Adipose tissue (tissue), 3 donors: ENCODE results near the gene PSEN1. TPM values are rescaled to one million over a fixed set of nuclear protein-coding genes. Genes with fewer than 3 reads are reported as not detected.

Experiments used
- H3K27ac ChIP-seq: one replicate; pipeline ENCODE4 v1.5.1; 2013; ENCODE audit warnings: low read depth, low read length
- WGBS, 3 donors: extraction: QIAGEN DNeasy Blood & Tissue Kit; methylation state at CpG; one replicate each; pipeline ENCODE4 v1.1.7; 2013; 5-methylcytosine and 5-hydroxymethylcytosine counted together
- polyA plus RNA-seq, 3 donors: library from polyadenylated mRNA; stranded (reverse); fragments of 200-250 nt; gene quantifications; one replicate each; pipeline ENCODE4 v1.2.3, GENCODE V29; 2013
- donor health status: healthy with polysubstance abuse.
- donor health status: Bipolar disorder and iron deficiency.
- donor health status: healthy.

PSEN1 gene
- polyA plus RNA-seq, 3 donors = 10.2 to 21.1 (median 14.2) TPM

DNA sequence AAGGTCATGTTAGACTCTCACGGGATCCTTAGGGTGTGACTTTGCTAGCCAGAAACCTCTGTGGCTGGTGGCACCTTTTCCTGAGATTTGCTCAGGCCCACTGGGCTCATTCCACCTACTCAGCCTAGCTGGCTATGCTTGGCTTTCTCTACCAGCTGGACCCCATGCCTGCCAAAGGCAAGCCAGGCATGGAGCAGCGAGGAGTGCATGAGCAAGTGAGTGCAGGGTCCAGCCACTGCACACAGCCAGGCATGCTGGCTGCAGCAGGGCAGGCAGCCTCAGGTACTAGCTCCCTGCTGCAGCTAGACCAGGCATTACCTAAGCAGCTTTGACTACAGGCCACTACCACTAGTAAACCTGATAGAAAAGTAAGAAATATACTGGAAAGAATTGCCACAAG is 71.3 kb downstream of the PSEN1 start:
- 91 to 100% (median 96%) methylated on average over 2 of the region's 2 CpGs for WGBS, 3 donors
- no peak overlapping the region for H3K27ac ChIP-seq

DNA sequence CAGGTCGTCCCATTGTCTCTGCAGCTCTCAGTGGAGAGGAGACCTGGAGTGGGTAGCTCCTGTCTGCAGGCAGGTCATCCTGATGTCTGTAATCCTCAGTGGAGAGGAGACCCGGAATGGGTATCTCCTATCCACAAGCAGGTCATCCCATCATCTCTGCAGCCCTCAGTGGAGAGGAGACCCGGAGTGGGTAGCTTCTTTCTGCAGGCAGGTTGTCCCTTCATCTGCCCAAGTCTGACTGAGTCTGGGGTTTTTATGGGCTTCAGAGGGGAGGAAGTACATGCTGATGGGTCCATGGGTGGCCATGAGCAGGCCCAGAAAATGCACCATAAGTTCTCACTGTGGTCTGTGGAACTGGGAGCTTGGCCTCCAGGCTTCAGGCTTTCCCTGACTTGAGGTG is 72.1 kb downstream of the PSEN1 start:
- 97 to 100% (median 100%) methylated on average over 3 of the region's 3 CpGs for WGBS, 3 donors
- H3K27ac ChIP-seq = no peak overlapping the region

DNA sequence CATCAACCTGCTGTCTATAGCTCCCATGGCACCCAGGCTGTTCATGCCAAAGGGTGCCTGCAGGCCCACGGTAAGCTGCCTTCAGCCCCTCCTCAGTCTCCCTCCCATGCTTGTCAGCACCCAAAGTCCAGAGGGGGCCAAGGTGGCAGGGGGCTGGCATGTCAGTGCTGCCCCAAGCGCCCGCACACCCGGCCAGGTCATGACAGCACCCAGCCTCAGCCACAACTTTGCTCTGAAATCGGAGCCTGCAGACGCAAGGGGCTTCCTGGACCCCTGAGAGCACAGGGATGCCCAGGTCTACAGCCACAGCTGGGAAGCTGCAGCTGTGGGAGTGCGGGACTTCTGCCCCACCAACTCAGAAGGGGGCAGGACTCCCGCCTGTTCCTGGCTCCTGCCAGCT is 72.5 kb downstream of the PSEN1 start:
- WGBS, 3 donors = 98 to 100% (median 99%) methylated on average over 8 of the region's 8 CpGs
- H3K27ac ChIP-seq = no peak overlapping the region

DNA sequence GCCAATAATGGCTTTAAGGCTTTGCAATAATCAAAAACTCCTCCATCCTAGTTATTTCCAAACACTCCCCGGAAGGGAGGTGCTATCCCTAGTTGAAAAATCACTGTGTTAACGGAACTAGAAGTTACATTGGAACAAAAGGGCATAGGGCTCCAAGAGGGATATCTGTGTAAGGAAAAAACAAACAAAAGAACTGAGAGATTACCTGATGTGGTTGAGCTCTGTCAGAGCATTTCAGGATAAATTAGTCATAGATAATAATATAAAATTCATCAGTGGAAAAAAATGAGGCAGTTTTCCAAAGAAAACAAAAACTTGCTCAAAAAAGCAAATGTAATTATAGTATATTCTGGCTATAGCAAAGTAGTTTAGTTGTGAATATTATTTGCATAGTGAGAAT is 73.6 kb downstream of the PSEN1 start:
- 44 to 81% (median 75%) methylated on average over 2 of the region's 2 CpGs for WGBS, 3 donors

DNA sequence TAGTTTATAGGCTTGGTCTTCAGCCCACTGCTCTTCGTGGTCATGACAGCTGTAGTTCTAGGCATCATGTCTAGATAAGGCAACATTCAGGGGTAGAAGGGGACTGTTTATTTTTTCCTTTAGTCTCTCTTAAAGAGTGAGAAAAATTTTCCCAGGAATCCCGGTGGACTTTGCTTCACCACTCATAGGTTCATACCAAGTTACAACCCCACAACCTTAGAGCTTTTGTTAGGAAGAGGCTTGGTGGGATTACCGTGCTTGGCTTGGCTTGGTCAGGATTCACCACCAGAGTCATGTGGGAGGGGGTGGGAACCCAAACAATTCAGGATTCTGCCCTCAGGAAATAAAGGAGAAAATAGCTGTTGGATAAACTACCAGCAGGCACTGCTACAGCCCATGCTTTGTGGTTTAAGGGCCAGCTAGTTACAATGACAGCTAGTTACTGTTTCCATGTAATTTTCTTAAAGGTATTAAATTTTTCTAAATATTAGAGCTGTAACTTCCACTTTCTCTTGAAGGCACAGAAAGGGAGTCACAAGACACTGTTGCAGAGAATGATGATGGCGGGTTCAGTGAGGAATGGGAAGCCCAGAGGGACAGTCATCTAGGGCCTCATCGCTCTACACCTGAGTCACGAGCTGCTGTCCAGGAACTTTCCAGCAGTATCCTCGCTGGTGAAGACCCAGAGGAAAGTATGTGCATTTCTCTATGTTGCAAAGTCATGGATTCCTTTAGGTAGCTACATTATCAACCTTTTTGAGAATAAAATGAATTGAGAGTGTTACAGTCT is 75.1 kb downstream of the PSEN1 start:
- no peak overlapping the region for H3K27ac ChIP-seq
- 92 to 95% (median 94%) methylated on average over 7 of the region's 7 CpGs for WGBS, 3 donors

More for the DNA sequence above, 73.6 kb downstream of the PSEN1 start:
- no peak overlapping the region for H3K27ac ChIP-seq

DNA sequence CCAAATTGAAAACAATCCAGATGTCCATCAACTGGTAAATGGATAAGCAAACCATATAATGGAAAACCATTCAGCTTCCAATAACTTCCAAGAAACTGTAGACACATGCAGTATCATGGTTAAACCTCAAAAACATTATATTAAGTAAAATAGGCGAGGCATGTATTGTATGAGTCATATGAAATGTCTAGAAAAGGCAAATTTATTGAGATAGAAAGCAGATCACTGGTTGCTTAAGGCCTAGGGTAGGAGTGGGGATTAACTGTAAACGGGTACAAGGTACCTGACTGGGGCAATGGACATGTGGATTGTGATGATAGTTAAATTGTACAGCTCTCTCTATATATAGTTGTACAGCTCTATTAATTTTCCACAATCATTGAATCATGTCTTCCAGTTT is 79.7 kb downstream of the PSEN1 start:
- WGBS, 3 donors = 88 to 95% (median 93%) methylated on average over 2 of the region's 2 CpGs
- H3K27ac ChIP-seq = no peak overlapping the region

DNA sequence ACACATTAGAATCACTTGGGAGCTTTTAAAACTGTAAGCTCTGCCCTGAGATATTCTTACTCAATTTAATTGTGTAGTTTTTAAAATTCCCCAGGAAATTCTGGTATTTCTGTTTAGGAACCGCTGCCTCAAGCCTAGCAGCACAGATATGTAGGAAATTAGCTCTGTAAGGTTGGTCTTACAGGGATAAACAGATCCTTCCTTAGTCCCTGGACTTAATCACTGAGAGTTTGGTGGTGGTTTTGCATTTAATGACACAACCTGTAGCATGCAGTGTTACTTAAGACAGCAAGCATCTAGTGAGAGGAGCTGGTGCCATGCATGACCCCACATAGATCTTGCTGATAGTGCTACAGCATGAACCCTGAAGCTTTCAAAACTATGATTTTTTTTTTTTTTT is 81.1 kb downstream of the PSEN1 start:
- H3K27ac ChIP-seq = no peak overlapping the region
- WGBS, 3 donors = 87 to 96% (median 90%) methylated on average over 1 of the region's 1 CpG

DNA sequence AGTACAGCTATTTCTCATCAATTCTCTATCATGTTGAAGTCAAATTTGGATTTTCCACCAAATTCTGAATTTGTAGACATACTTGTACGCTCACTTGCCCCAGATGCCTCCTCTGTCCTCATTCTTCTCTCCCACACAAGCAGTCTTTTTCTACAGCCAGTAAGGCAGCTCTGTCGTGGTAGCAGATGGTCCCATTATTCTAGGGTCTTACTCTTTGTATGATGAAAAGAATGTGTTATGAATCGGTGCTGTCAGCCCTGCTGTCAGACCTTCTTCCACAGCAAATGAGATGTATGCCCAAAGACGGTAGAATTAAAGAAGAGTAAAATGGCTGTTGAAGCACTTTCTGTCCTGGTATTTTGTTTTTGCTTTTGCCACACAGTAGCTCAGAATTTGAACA is 83.8 kb downstream of the PSEN1 start:
- 90 to 95% (median 95%) methylated on average over 4 of the region's 4 CpGs for WGBS, 3 donors
- no peak overlapping the region for H3K27ac ChIP-seq

DNA sequence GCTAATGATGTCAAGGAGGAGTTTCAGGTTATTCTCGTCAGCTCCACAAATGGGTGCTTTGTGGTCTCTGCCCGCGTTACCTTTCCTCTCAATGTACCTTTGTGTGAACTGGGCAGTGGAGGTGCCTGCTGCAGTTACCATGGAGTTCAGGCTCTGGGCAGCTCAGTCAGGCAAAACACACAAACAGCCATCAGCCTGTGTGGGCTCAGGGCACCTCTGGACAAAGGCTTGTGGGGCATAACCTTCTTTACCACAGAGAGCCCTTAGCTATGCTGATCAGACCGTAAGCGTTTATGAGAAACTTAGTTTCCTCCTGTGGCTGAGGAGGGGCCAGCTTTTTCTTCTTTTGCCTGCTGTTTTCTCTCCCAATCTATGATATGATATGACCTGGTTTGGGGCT is 84.3 kb downstream of the PSEN1 start:
- no peak overlapping the region for H3K27ac ChIP-seq
- 93 to 97% (median 96%) methylated on average over 5 of the region's 5 CpGs for WGBS, 3 donors

DNA sequence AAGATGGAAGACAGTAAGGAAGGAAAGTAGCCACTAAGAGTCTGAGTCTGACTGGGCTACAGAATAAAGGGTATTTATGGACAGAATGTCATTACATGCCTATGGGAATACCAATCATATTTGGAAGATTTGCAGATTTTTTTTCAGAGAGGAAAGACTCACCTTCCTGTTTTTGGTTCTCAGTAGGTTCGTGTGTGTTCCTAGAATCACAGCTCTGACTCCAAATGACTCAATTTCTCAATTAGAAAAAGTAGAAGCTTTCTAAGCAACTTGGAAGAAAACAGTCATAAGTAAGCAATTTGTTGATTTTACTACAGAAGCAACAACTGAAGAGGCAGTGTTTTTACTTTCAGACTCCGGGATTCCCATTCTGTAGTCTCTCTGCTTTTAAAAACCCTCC is 85.6 kb downstream of the PSEN1 start:
- no peak overlapping the region for H3K27ac ChIP-seq
- WGBS, 3 donors = 73 to 80% (median 76%) methylated on average over 2 of the region's 2 CpGs

DNA sequence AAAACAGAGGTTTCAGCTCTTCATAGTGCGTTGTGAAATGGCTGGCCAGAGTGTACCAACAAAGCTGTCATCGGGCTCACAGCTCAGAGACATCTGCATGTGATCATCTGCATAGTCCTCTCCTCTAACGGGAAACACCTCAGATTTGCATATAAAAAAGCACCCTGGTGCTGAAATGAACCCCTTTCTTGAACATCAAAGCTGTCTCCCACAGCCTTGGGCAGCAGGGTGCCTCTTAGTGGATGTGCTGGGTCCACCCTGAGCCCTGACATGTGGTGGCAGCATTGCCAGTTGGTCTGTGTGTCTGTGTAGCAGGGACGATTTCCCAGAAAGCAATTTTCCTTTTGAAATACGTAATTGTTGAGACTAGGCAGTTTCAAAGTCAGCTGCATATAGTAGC is 86.7 kb downstream of the PSEN1 start:
- no peak overlapping the region for H3K27ac ChIP-seq
- 58 to 67% (median 65%) methylated on average over 5 of the region's 5 CpGs for WGBS, 3 donors

DNA sequence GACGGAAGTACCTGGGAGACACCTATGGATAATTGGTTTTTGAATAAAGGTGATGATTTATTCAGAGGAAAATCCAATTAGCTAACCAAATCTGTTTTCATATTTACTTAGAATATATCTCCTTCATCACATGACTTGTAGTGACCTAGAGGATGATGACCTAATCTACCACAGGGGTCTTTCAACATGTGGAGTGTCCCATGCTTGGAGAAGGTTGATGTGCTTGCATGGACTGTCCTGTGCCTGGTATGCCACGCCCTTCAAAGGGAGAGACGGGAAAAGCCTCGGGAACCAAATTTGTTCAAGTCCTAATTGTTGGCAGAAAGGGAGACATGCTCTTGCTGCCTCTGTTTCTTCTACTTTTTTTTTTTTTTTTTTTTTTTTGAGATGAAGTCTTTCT is 89.2 kb downstream of the PSEN1 start:
- H3K27ac ChIP-seq = no peak overlapping the region
- WGBS, 3 donors = 88 to 90% (median 89%) methylated on average over 4 of the region's 4 CpGs

DNA sequence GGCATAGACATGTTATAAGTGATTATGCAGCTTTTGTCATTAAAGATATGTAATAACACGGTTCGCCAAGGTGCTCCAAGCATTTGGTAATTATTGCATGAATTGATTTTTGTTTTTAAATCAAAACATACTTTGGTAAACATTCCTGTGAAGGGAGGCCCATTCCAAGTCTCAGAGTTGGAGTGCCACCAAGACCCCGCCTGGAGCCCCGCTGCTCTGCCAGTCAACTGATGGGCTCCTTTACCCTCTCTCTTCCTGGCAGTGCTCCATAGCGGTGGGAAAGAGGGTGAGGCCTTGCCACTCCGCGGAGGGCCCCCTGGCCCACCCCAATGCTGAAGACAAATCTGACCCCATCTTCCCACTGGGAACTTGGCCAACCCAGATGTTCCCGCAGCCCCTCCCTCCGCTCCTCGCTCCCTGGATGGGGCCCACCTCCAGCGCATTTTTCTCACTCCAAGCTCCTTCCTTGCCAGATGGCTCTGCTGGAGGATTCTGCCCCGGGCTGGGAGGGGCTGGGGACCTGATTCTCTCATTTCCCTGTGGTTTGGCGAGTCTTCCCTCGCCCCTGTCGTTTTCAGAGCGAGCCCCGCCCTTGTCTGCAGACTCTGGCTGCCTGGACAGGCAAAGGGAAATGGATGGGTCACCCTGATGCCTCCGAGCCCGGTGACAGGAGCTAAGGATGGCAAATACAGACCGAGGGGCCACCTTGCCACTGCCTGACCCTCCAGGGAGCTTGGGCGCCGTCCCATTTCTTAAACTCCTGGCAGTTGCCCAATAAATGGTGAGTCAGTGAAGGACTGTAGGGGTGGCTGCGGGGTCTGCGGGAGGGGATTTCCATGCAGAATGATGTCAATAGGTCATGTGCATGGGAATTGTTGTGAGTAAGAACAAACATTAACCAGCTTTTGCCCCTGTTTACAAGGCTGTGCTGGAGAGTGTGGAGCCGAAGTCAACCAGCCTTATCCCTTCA is 91.8 kb downstream of the PSEN1 start:
- no peak overlapping the region for H3K27ac ChIP-seq
- WGBS, 3 donors = 39 to 56% (median 47%) methylated on average over 25 of the region's 25 CpGs

DNA sequence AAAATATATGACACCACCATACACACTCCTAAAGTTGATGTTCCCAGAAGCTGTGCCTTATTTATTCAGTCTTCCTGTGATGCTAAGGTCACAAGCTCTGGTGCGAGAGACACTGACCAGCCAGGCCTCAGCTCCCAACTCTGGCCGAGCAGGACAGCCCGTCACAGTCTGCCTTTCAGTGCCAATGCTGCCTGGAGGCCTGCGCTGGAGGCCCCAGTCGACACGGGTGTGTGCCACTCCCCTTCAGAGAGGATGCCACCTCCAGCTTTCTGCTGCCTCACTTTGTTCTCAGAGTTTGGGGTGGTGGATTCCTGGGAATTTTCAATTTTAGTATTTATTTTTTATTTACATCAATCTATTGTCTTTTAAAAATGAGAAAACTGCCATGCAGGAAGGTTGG is 93.7 kb downstream of the PSEN1 start:
- 91 to 97% (median 94%) methylated on average over 6 of the region's 6 CpGs for WGBS, 3 donors
- no peak overlapping the region for H3K27ac ChIP-seq

DNA sequence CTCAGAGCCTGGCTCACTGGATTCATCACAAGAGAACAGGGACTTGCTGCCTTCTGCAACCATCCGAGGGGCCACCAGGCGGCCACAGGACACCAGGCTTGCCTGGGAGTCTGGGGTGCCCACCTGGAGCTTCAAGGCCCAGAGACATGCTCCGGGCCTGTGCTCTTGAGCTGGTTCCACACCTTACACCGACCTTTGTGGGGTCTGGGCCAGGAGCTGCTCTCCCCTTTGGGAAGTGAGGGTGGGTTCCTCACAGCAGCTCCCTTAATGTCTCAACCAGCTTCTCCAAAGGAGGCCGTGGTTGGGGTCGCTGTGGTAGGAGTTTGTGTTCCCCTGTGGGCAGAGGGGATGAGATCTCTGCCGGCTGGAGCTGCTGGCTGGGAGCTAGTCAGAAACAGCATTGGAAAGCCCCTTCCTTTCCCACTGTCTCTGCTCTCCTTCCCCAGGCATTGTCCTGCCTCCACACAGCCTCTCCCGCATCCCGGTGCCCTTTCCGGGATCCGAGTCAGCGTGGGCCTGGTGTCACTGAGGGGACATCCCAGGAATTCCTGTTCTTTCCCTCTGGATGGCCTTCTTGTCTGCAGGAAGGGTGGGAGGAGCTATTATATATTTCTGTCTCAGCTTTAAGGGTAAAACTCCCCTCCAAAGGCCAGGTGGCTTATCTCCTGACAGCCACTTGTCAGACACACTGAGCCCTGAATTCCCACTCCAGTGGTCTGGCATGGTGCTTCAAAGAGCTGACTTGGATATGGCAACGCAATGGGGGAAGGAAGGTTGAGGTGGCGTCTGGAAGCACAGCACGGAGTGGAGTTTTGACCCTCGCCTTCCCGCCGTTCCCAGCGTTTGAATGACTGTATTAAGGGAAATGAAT is 95.9 kb downstream of the PSEN1 start:
- H3K27ac ChIP-seq = no peak overlapping the region
- 51 to 72% (median 58%) methylated on average over 19 of the region's 19 CpGs for WGBS, 3 donors

DNA sequence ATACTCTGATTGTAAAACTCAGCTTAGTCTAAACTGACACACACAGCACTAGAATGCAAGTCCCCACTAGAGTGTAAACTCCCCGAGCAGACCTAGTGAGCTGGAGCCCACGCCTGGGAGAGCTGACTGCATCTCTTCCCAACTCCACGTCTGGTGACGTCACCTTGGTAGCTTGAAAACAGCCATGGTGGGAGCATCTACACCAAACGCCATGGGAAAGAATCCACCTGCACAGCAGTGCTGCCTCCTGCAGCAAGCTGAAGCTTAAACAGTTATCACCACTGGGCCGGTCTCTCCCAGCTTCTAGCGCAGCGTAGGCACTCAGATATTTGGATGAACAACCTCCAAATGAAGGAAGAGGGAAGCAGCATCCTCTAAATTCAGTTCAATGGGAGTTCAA is 96.7 kb downstream of the PSEN1 start:
- WGBS, 3 donors = 43 to 82% (median 79%) methylated on average over 8 of the region's 8 CpGs
- no peak overlapping the region for H3K27ac ChIP-seq

DNA sequence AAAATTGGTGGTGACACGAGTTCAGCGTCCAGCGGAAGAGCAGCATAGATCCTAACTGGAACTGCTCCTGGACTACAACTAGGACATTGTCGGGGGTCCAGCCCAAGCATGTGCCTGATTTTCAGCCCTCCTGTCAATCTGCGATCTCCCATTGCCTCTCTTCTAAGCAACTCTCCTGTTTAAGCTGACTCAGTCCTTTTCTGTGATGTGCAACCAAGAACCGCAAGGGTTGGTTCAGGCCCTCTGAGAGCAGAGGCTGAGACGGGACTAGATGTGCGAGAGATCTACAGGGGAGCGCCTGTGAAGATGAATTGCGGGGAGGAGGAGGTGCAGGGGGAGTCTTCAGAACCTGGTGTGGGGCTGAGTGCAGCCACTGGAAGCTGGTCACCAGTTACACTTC is 97.3 kb downstream of the PSEN1 start:
- 87 to 93% (median 89%) methylated on average over 10 of the region's 10 CpGs for WGBS, 3 donors
- no peak overlapping the region for H3K27ac ChIP-seq

DNA sequence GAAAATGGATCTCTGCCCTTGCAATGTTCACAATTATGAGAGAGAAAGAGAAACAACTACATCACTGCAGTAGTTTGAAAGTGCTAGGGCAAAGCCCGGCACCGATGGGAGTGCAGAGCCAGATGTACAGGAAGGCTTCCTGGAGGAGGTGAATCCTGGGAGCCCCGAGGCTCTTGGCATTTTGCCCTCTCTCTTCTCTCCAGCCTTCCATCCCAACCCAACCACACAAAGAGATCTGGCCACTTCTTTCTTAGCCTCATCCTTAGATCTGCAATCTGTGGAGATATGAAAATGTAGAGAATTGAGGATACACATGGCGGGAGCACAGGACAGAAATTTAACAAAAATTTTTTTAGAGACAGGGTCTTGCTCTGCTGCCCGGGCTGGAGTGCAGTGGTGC is 97.7 kb downstream of the PSEN1 start:
- 81 to 85% (median 83%) methylated on average over 5 of the region's 5 CpGs for WGBS, 3 donors
- H3K27ac ChIP-seq = no peak overlapping the region
